Measurements from ENCODE around the gene ITGB7. TPM values are rescaled to one million over a fixed set of nuclear protein-coding genes. Genes with fewer than 3 reads are reported as not detected.

The ITGB7 gene
- total and polyA plus RNA-seq, 2 donors (not counting 3 experiments of a cell fraction or from before 2014, with no cell fraction given): 0.17 TPM; not detected in 1

DNA sequence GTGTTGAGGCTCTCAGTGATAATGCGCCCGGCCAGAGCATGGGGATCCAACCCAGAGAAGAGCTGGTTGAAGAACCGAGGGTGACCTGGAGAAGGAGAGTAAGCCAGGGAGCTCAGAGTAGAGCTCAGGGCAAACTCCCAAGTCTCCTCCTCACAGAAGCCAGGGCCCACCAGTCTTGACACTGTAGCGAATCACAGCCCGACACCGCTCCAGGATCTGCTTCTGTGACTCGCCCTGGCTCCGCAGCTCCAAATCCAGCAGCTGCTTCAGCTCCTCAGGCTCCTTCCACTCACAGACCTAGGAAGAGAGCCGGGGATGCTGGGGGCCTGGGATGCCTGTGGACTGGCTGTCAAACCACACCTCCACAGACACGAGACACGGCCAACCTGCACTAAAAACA is 34.7 kb downstream of the ITGB7 start:
- CTCF ChIA-PET: interaction anchor here (1.0 to 2.9 kb wide), 4 partner anchors 12 to 106 kb away, joined by 3 to 20 read pairs (median 4); no protein-coding TSS in a partner anchor
- Histone ChIP-seq H3K9me1 (replicated peaks; ENCODE audit: control insufficient read depth, extremely low read depth, insufficient read depth, low read length) (no peaks in the 10 kb centered on the region), H3K4me2 (ENCODE audit: insufficient read depth, low read length) (no peak overlapping the region), H3K4me1 (ENCODE audit: control insufficient read depth, extremely low read depth, insufficient read depth, low read length) (no peaks in the 10 kb centered on the region), H4K20me1 (replicated peaks; ENCODE audit: control insufficient read depth, extremely low read depth, insufficient read depth, low read length) (no peaks in the 10 kb centered on the region), H3K9ac (replicated peaks; ENCODE audit: extremely low read depth, insufficient read depth, low read length) (no peak overlapping the region), H3K79me2 (ENCODE audit: control insufficient read depth, insufficient read depth, low read length) (no peaks in the 10 kb centered on the region), H3K9me3 (replicated peaks; ENCODE audit: control insufficient read depth, insufficient read depth, low read length) (no peaks in the 10 kb centered on the region), H2AFZ (ENCODE audit: low read depth, low read length) (no peak overlapping the region), H3K27me3 (ENCODE audit: control insufficient read depth in 2 of 2, insufficient read depth in 2 of 2, low read length in 2 of 2) (no peaks in the 10 kb centered on the region), H3K4me3 (replicated peaks in 1 of 3; ENCODE audit: insufficient read depth in 1 of 3, low read depth in 1 of 3, low read length in 3 of 3) (no peak overlapping the region), H3K36me3 (ENCODE audit: control insufficient read depth in 2 of 2, extremely low read depth in 1 of 2, insufficient read depth in 2 of 2, low read length in 2 of 2) (peaks cover 0 to 7% of the 10 kb centered on the region in 2 experiments), H3K27ac (ENCODE audit: insufficient read depth, low read depth, low read length) (no peak overlapping the region)
- intact Hi-C loops (cut with micrococcal nuclease) (no loop called here), dilution Hi-C loops (cut with MboI; ENCODE audit: extremely low pct_ligation_motif_present, low sequenced_read_pairs) (no loop called here)
- no TSS peak for BruUV-seq (replicated peaks)
- POLR2A ChIA-PET: no interaction called here
- TF ChIP-seq EZH2 (IDR thresholded peaks at IDR 0.05; ENCODE audit: borderline replicate concordance, low read depth, low read length, severe bottlenecking) (no peak), GATA2 (IDR thresholded peaks at IDR 0.05; ENCODE audit: insufficient read depth, insufficient read length, low read depth, low read length) (no peak), POLR2A (IDR thresholded peaks at IDR 0.05; ENCODE audit: low read depth, low read length) (no peak), FOS (IDR thresholded peaks at IDR 0.05; ENCODE audit: borderline replicate concordance, insufficient read depth, low read length) (no peak), MYC (IDR thresholded peaks at IDR 0.05; ENCODE audit: low read depth, low read length) (no peak), POLR2AphosphoS5 (IDR thresholded peaks at IDR 0.05; ENCODE audit: insufficient read depth, low read depth, low read length) (no peak), JUN (IDR thresholded peaks at IDR 0.05; ENCODE audit: borderline replicate concordance, insufficient read depth, insufficient read length, low read depth) (no peak)
- TF ChIP-seq, protein P1, sequence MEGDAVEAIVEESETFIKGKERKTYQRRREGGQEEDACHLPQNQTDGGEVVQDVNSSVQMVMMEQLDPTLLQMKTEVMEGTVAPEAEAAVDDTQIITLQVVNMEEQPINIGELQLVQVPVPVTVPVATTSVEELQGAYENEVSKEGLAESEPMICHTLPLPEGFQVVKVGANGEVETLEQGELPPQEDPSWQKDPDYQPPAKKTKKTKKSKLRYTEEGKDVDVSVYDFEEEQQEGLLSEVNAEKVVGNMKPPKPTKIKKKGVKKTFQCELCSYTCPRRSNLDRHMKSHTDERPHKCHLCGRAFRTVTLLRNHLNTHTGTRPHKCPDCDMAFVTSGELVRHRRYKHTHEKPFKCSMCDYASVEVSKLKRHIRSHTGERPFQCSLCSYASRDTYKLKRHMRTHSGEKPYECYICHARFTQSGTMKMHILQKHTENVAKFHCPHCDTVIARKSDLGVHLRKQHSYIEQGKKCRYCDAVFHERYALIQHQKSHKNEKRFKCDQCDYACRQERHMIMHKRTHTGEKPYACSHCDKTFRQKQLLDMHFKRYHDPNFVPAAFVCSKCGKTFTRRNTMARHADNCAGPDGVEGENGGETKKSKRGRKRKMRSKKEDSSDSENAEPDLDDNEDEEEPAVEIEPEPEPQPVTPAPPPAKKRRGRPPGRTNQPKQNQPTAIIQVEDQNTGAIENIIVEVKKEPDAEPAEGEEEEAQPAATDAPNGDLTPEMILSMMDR (IDR thresholded peaks at IDR 0.05; ENCODE audit: extremely low read depth in 1 of 2, insufficient read depth in 1 of 2, low read depth in 1 of 2, low read length in 2 of 2): no peak
- TF ChIP-seq, protein P2, sequence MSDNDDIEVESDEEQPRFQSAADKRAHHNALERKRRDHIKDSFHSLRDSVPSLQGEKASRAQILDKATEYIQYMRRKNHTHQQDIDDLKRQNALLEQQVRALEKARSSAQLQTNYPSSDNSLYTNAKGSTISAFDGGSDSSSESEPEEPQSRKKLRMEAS (IDR thresholded peaks at IDR 0.05; ENCODE audit: insufficient read depth, insufficient read length): no peak
- no peak for DNase-seq (ENCODE audit: low read depth, low spot score)
- no peak for FAIRE-seq

Data from endothelial cell of umbilical vein (primary cell).